Sigmoid colon (tissue), 4 donors: ENCODE measurements around the gene WFS1.

Source experiments
- CTCF ChIP-seq, 4 experiments: fragments of 450-650 bp in 3 of 4; fragments of 200-600 bp in 1 of 4; IDR thresholded peaks; one replicate each; pipeline ENCODE4 v1.5.1; 2016 to 2019; ENCODE audit warnings: antibody characterized with exemption in 4 of 4, mild to moderate bottlenecking in 3 of 4, moderate library complexity in 2 of 4
- EP300 ChIP-seq, 4 donors: sonication (generic); formaldehyde crosslinking; IDR thresholded peaks; one replicate each; pipeline ENCODE4 v1.6.1; 2017; ENCODE audit warnings: antibody characterized with exemption in 4 of 4
- POLR2A ChIP-seq, 2 donors: fragments of 450-650 bp; IDR thresholded peaks; one replicate each; pipeline ENCODE4 v1.6.1; 2016; ENCODE audit warnings: antibody characterized with exemption in 2 of 2, mild to moderate bottlenecking in 2 of 2, moderate library complexity in 2 of 2
- POLR2AphosphoS5 ChIP-seq, 4 donors: sonication (generic); formaldehyde crosslinking; IDR thresholded peaks; one replicate each; pipeline ENCODE4 v1.6.1; 2017; ENCODE audit warnings: antibody characterized with exemption in 4 of 4

GRCh38 chr4:6348408-6348807, 78.8 kb downstream of the WFS1 start:
- TF ChIP-seq CTCF (IDR thresholded peaks at IDR 0.05) (no peak), POLR2A (IDR thresholded peaks at IDR 0.05) (no peak), POLR2AphosphoS5 (IDR thresholded peaks at IDR 0.05) (no peak), EP300 (IDR thresholded peaks at IDR 0.05) (no peak)
